Glomerular visceral epithelial cell (primary cell): ENCODE measurements around the gene KANSL1.
A peak's percentile ranks its signal among the peaks of the same experiment; 100 is the strongest.
"Not testable (repeated sequence)": the region's sequence is repeated elsewhere in the genome, so short reads cannot be mapped to it uniquely, and the experiment has no call there.

Source experiments
- DNase-seq: peaks from one replicate; pipeline ENCODE4 v3.0.0-alpha.2; 2016; ENCODE audit errors: extremely low spot score

The KANSL1 gene

GRCh38 chr17:46192189-46192438 is 1.1 kb downstream of the KANSL1 start:
- DNase-seq: no peak

- peak; percentile 47 for DNase-seq
Measured at GRCh38 chr17:46191322-46192188, 1.7 kb downstream of the KANSL1 start.

GRCh38 chr17:46190763-46191162 is 2.5 kb downstream of the KANSL1 start:
- peak; percentile 30 for DNase-seq

- peak; percentile 49 for DNase-seq
Measured at GRCh38 chr17:46186827-46187235, 6.4 kb downstream of the KANSL1 start.

- no peak for DNase-seq
Measured at GRCh38 chr17:46184696-46185095, 8.5 kb downstream of the KANSL1 start.

GRCh38 chr17:46183383-46183782 is 9.8 kb downstream of the KANSL1 start:
- DNase-seq: not testable (repeated sequence)

- DNase-seq: no peak
Measured at GRCh38 chr17:46182961-46183360, 10.3 kb downstream of the KANSL1 start.

GRCh38 chr17:46181940-46182339 is 11.3 kb downstream of the KANSL1 start:
- no peak for DNase-seq

- not testable (repeated sequence) for DNase-seq
Measured at GRCh38 chr17:46181316-46181715, 11.9 kb downstream of the KANSL1 start.

- no peak for DNase-seq
Measured at GRCh38 chr17:46180892-46181274, 12.3 kb downstream of the KANSL1 start.

GRCh38 chr17:46180185-46180891 is 12.9 kb downstream of the KANSL1 start:
- not testable (repeated sequence) for DNase-seq

GRCh38 chr17:46179375-46179999 is 13.7 kb downstream of the KANSL1 start:
- no peak for DNase-seq

- peak; percentile 49 for DNase-seq
Measured at GRCh38 chr17:46178550-46179214, 14.5 kb downstream of the KANSL1 start.

- DNase-seq: no peak
Measured at GRCh38 chr17:46176975-46177374, 16.3 kb downstream of the KANSL1 start.

- no peak for DNase-seq
Measured at GRCh38 chr17:46175891-46176290, 17.3 kb downstream of the KANSL1 start.

- no peak for DNase-seq
Measured at GRCh38 chr17:46173153-46173552, 20.1 kb downstream of the KANSL1 start.

GRCh38 chr17:46171939-46172338 is 21.3 kb downstream of the KANSL1 start:
- DNase-seq: no peak

GRCh38 chr17:46170639-46171429 is 22.4 kb downstream of the KANSL1 start:
- DNase-seq: no peak

GRCh38 chr17:46169913-46170638 is 23.2 kb downstream of the KANSL1 start:
- no peak for DNase-seq

- DNase-seq: no peak
Measured at GRCh38 chr17:46167826-46168569, 25.2 kb downstream of the KANSL1 start.
